ENCODE data around the gene HPCAL1. TPM values are rescaled to one million over a fixed set of nuclear protein-coding genes. Genes with fewer than 3 reads are reported as not detected.

Gene HPCAL1
- total RNA-seq, 4 donors from 2014 or later, result 34.5 to 54.2 (median 41.3) TPM

DNA sequence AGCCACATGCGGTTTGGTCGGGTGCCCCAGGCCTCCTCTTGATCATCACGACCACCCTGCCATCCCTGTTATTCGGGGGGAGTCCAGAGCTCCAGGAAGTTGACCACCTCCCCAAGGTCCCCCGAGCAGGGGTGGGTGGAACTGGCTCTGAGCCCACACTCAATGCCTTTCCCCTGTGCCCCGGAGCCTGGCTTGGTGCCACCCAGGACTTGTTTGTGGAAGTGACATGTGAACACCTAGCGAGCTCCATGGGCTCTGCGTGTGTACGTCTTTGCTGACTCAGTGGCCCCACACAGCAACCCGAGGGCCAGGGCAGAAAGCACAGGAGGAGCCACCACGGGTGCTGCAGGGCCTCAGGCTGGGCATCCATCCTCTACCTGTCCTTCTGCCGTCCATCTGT lies 112.9 kb downstream of the HPCAL1 start:
- intact Hi-C loops (cut with DNase I), result no loop called here
- Histone ChIP-seq H3K27ac (replicated peaks in 1 of 4) (no peak overlapping the region), H3K9me3 (no peaks in the 10 kb centered on the region), H3K4me1 (peaks cover 5 to 13% (median 8%) of the 10 kb centered on the region in 4 donors), H3K36me3 (peaks cover 0 to 13% (median 12%) of the 10 kb centered on the region in 4 donors), H3K4me3 (no peak overlapping the region), H3K27me3 (no peaks in the 10 kb centered on the region)
- WGBS, result 72% methylated on average over 6 of the region's 12 CpGs
- DNase-seq (ENCODE audit: extremely low spot score), result no peak
- TF ChIP-seq POLR2A (IDR thresholded peaks at IDR 0.05; ENCODE audit: low read depth) (no peak), EP300 (IDR thresholded peaks at IDR 0.05) (no peak), POLR2AphosphoS5 (IDR thresholded peaks at IDR 0.05) (no peak)
- TF ChIP-seq, protein P1, sequence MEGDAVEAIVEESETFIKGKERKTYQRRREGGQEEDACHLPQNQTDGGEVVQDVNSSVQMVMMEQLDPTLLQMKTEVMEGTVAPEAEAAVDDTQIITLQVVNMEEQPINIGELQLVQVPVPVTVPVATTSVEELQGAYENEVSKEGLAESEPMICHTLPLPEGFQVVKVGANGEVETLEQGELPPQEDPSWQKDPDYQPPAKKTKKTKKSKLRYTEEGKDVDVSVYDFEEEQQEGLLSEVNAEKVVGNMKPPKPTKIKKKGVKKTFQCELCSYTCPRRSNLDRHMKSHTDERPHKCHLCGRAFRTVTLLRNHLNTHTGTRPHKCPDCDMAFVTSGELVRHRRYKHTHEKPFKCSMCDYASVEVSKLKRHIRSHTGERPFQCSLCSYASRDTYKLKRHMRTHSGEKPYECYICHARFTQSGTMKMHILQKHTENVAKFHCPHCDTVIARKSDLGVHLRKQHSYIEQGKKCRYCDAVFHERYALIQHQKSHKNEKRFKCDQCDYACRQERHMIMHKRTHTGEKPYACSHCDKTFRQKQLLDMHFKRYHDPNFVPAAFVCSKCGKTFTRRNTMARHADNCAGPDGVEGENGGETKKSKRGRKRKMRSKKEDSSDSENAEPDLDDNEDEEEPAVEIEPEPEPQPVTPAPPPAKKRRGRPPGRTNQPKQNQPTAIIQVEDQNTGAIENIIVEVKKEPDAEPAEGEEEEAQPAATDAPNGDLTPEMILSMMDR (IDR thresholded peaks at IDR 0.05), result no peak

DNA sequence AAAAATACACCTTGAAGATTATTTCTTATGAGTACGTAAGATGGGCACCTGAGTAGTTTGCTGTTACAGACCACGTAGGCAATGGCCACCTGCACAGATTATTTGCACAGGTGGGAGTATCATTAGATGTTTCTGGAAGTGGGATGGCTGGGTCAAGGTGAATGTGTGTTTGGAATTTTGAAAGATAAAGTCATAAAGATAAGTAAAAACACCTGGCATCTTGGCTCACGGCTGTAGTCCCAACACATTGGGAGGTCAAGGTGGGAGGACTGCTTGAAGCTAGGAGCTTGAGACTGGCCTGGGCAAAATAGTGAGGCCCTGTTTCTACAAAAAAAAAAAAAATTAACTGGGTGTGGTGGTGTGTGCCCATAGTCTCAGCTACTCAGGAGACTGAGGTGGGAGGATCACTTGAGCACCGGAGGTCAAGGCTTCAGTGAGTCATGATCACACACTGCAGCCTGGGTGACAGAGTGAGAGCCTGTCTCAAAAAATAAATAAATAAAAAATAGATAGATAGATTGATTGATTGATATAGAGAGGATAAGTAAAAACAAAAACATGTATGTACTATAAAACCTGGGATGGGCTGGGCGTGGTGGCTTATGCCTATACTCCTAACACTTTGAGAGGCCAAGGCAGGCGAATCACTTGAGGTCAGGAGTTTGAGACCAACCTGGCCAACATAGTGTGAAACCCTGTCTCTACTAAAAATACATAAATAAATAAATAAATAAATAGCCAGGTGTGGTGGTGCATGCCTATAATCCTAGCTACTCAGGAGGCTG lies 115.0 kb downstream of the HPCAL1 start:
- no peak for DNase-seq (ENCODE audit: extremely low spot score)
- 85% methylated on average over 6 of the region's 6 CpGs for WGBS
- Histone ChIP-seq H3K27me3 (no peaks in the 10 kb centered on the region), H3K27ac (replicated peaks in 1 of 4) (no peak overlapping the region), H3K9me3 (no peaks in the 10 kb centered on the region), H3K36me3 (peaks cover 0 to 34% (median 28%) of the 10 kb centered on the region in 4 donors), H3K4me1 (peaks cover 5 to 13% (median 8%) of the 10 kb centered on the region in 4 donors), H3K4me3 (no peak overlapping the region)
- TF ChIP-seq, protein P1 (IDR thresholded peaks at IDR 0.05), result no peak
- TF ChIP-seq POLR2A (IDR thresholded peaks at IDR 0.05; ENCODE audit: low read depth), result no peak
- TF ChIP-seq POLR2AphosphoS5 (IDR thresholded peaks at IDR 0.05), result no peak
- TF ChIP-seq EP300 (IDR thresholded peaks at IDR 0.05), result no peak
- intact Hi-C loops (cut with DNase I), result no loop called here

DNA sequence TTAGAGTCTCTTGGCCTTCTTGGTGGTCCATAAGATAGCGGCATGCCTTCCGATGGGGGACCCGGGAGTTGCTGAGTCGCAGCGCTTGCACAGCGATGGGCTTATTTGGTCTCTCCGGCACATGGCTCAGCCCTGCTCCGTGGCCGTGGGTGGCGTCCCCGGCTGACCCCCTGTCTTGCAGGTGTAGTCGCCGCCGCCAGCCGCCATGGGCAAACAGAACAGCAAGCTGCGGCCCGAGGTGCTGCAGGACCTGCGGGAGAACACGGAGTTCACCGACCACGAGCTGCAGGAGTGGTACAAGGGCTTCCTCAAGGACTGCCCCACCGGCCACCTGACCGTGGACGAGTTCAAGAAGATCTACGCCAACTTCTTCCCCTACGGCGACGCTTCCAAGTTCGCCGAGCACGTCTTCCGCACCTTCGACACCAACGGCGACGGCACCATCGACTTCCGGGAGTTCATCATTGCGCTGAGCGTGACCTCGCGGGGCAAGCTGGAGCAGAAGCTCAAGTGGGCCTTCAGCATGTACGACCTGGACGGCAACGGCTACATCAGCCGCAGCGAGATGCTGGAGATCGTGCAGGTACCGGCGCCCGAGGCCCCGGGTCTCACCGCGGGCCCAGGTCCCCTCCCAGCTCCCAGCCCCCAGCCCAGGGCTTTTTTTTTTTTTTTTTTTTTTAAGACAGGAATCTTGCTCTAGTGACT lies 117.0 kb downstream of the HPCAL1 start:
- 98% methylated on average over 39 of the region's 54 CpGs for whole genome bisulfite sequencing
- H3K27me3 ChIP-seq, result no peaks in the 10 kb centered on the region
- no peak for DNase-seq (ENCODE audit: extremely low spot score)
- intact Hi-C loops (cut with DNase I), result no loop called here
- no peak overlapping the region for H3K4me3 ChIP-seq
- TF ChIP-seq EP300 (IDR thresholded peaks at IDR 0.05) (no peak), POLR2A (IDR thresholded peaks at IDR 0.05; ENCODE audit: low read depth) (no peak), POLR2AphosphoS5 (IDR thresholded peaks at IDR 0.05) (no peak)
- TF ChIP-seq, protein P1 (IDR thresholded peaks at IDR 0.05), result no peak
- H3K27ac ChIP-seq (replicated peaks in 1 of 4), result no peak overlapping the region
- H3K36me3 ChIP-seq, result peaks cover 11 to 51% (median 44%) of the 10 kb centered on the region in 4 donors
- H3K4me1 ChIP-seq, result peaks cover 0 to 1% (median 0%) of the 10 kb centered on the region in 4 donors
- H3K9me3 ChIP-seq, result no peaks in the 10 kb centered on the region

DNA sequence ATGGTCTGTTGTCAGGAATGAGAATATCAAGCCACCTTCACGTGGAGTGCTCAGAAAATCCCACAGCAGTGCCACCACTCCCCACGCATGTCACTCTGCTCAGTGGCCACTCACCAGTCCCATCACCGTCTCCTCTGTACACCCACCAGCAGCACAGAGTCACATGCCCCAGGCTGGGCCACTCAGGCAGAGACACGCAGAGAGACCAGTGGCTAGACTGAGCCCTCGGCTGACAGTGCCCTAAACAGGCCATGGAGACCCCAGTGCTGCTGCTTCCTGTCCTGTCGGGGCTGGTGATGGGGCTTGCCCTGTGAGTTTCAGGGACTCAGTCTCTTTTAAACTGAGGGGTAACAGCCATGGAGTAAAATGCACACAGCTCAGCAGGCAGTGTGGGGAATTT lies 119.5 kb downstream of the HPCAL1 start:
- Histone ChIP-seq H3K27ac (replicated peaks in 1 of 4) (no peak overlapping the region), H3K9me3 (no peaks in the 10 kb centered on the region), H3K4me1 (peaks cover 0 to 5% (median 3%) of the 10 kb centered on the region in 4 donors), H3K36me3 (peaks cover 11 to 75% (median 66%) of the 10 kb centered on the region in 4 donors), H3K4me3 (no peak overlapping the region), H3K27me3 (no peaks in the 10 kb centered on the region)
- no peak for TF ChIP-seq POLR2AphosphoS5 (IDR thresholded peaks at IDR 0.05)
- TF ChIP-seq EP300 (IDR thresholded peaks at IDR 0.05), result no peak
- no peak for TF ChIP-seq POLR2A (IDR thresholded peaks at IDR 0.05; ENCODE audit: low read depth)
- TF ChIP-seq, protein P1 (IDR thresholded peaks at IDR 0.05), result no peak
- intact Hi-C loops (cut with DNase I), result no loop called here
- DNase-seq (ENCODE audit: extremely low spot score), result no peak
- WGBS, result 75% methylated on average over 6 of the region's 6 CpGs
